Adipocyte (in vitro differentiated cells): ENCODE data around the gene IL1B.

ENCODE experiments used
- DNase-seq: peaks from one replicate; pipeline ENCODE4 v3.0.0-alpha.2; 2015; ENCODE audit warnings: low read depth
- H3K27me3 ChIP-seq: replicated peaks from 2 replicates; pipeline ENCODE4 v1.7.0; 2013; ENCODE audit warnings: mild to moderate bottlenecking, low read length, moderate library complexity; ENCODE audit not compliant: control insufficient read depth, insufficient read depth
- H3K36me3 ChIP-seq: 2 replicates; pipeline ENCODE4 v1.7.0; 2013; ENCODE audit warnings: low read length, mild to moderate bottlenecking, moderate library complexity; ENCODE audit not compliant: control insufficient read depth, insufficient read depth, severe bottlenecking
- H3K4me1 ChIP-seq: 2 replicates; pipeline ENCODE4 v1.7.0; 2013; ENCODE audit warnings: mild to moderate bottlenecking, low read length, moderate library complexity; ENCODE audit not compliant: control insufficient read depth, insufficient read depth
- H3K4me3 ChIP-seq: 2 replicates; pipeline ENCODE4 v1.7.0; 2013; ENCODE audit warnings: mild to moderate bottlenecking, low read length, moderate library complexity
- H3K9ac ChIP-seq: 2 replicates; pipeline ENCODE4 v1.7.0; 2013; ENCODE audit warnings: mild to moderate bottlenecking, low read length, moderate library complexity
- H3K9me3 ChIP-seq: 2 replicates; pipeline ENCODE4 v1.7.0; 2013; ENCODE audit warnings: mild to moderate bottlenecking, low read length, moderate library complexity; ENCODE audit not compliant: control insufficient read depth

IL1B gene

GRCh38 chr2:112784199-112785189 lies 52.1 kb downstream of the IL1B start, which contains the start of gene IL1A:
Gene IL1A (minus strand): TSS chr2:112784493. CDS start chr2:112783770, 723 bp downstream.
- peak; percentile 51 for DNase-seq

GRCh38 chr2:112783187-112783714 lies 53.3 kb downstream of the IL1B start:
- Histone ChIP-seq H3K4me1 (peaks cover 5% of the 10 kb centered on the region), H3K9me3 (no peaks in the 10 kb centered on the region), H3K4me3 (no peak overlapping the region), H3K36me3 (no peaks in the 10 kb centered on the region), H3K27me3 (no peaks in the 10 kb centered on the region), H3K9ac (no peak overlapping the region)
- no peak for DNase-seq

More at GRCh38 chr2:112784199-112785189, 52.1 kb downstream of the IL1B start, which contains the start of gene IL1A:
- H3K4me1 ChIP-seq = peaks cover 5% of the 10 kb centered on the region
- peak within 1 kb of the TSS; percentile 34 for H3K4me3 ChIP-seq
- H3K9me3 ChIP-seq = no peaks in the 10 kb centered on the region
- H3K36me3 ChIP-seq = no peaks in the 10 kb centered on the region
- H3K27me3 ChIP-seq = no peaks in the 10 kb centered on the region
- H3K9ac ChIP-seq = no peak within 1 kb of the TSS

DNA sequence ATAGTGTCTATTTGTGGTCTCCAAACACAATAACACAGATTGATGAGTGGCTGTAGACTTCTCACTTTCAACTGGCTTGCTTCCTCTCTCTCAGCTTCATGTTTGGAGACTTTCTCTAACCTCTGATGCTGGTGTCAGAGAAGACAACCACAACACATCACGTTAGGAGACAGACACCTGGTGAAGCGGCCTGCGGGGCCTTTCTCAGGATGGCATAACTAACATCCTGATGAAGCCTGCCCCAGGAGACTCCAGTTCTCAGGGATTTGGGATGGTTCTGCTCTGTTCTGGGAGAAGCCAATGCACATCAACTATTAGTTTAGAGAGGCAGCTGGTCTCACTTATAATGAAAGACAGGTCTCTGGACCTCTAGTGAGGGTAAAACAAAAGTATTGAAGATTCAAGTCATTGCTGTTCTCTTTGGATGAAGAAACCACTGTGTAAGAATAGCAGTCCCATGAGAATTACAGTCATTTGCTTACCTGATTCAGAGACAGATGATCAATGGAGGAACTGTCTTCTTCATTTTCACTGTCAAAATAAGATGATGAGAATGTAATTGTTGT lies 54.3 kb downstream of the IL1B start:
- no peaks in the 10 kb centered on the region for H3K36me3 ChIP-seq
- H3K4me1 ChIP-seq = peaks cover 5% of the 10 kb centered on the region
- no peak overlapping the region for H3K9ac ChIP-seq
- no peaks in the 10 kb centered on the region for H3K9me3 ChIP-seq
- H3K27me3 ChIP-seq = no peaks in the 10 kb centered on the region
- no peak overlapping the region for H3K4me3 ChIP-seq
- DNase-seq = no peak
